Ecto neural progenitor cell (in vitro differentiated cells): ENCODE results near the gene HSPA1A.
A peak's percentile ranks its signal among the peaks of the same experiment; 100 is the strongest.
"Not testable (repeated sequence)": the region's sequence is repeated elsewhere in the genome, so short reads cannot be mapped to it uniquely, and the experiment has no call there.

Source experiments
- DNase-seq: peaks from one replicate; pipeline ENCODE4 v3.0.0-alpha.2; 2018; ENCODE audit warnings: low spot score

HSPA1A gene

DNA sequence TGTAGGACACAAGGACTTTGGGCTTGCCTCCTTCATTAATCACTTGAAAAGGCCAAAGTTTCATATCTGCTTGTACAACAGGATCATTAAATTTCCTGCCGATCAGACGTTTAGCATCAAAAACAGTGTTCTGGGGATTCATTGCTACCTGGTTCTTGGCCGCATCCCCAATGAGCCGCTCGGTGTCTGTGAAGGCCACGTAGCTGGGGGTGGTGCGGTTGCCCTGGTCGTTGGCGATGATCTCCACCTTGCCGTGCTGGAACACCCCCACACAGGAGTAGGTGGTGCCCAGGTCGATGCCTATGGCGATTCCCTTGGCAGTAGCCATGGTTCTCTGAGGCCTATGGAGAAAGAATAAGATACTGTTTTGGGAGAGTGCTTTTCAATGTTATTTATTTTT is 3.7 kb upstream of the HSPA1A start:
- DNase-seq: no peak

DNA sequence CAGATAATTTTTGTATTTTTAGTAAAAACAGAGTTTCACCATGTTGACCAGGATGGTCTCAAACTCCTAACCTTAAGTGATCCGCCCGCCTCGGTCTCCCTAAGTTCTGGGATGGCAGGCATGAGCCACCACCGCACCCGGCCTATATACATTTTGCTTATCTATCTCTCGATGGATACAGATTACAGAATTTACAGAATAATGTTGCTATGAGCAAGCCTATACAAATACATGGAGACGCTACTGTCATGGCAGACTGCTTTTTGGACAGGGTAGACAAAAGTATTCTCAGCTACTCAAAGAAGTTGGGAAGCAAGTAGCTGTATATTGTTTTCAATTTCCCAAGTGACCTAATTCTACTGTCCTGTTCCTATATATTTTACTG is 1.9 kb upstream of the HSPA1A start:
- DNase-seq: no peak

GRCh38 chr6:31814677-31815024 is 692 bp upstream of the HSPA1A start:
- DNase-seq: peak; percentile 89

DNA sequence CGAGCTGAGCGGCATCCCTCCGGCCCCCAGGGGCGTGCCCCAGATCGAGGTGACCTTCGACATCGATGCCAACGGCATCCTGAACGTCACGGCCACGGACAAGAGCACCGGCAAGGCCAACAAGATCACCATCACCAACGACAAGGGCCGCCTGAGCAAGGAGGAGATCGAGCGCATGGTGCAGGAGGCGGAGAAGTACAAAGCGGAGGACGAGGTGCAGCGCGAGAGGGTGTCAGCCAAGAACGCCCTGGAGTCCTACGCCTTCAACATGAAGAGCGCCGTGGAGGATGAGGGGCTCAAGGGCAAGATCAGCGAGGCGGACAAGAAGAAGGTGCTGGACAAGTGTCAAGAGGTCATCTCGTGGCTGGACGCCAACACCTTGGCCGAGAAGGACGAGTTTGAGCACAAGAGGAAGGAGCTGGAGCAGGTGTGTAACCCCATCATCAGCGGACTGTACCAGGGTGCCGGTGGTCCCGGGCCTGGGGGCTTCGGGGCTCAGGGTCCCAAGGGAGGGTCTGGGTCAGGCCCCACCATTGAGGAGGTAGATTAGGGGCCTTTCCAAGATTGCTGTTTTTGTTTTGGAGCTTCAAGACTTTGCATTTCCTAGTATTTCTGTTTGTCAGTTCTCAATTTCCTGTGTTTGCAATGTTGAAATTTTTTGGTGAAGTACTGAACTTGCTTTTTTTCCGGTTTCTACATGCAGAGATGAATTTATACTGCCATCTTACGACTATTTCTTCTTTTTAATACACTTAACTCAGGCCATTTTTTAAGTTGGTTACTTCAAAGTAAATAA is 2.0 kb downstream of the HSPA1A start:
- DNase-seq: not testable (repeated sequence)

- DNase-seq: not testable (repeated sequence)
Measured at GRCh38 chr6:31817929-31818511, 2.7 kb downstream of the HSPA1A start.

GRCh38 chr6:31819871-31820299 is 4.5 kb downstream of the HSPA1A start:
- DNase-seq: no peak

GRCh38 chr6:31820399-31820798 is 5.1 kb downstream of the HSPA1A start:
- not testable (repeated sequence) for DNase-seq

DNA sequence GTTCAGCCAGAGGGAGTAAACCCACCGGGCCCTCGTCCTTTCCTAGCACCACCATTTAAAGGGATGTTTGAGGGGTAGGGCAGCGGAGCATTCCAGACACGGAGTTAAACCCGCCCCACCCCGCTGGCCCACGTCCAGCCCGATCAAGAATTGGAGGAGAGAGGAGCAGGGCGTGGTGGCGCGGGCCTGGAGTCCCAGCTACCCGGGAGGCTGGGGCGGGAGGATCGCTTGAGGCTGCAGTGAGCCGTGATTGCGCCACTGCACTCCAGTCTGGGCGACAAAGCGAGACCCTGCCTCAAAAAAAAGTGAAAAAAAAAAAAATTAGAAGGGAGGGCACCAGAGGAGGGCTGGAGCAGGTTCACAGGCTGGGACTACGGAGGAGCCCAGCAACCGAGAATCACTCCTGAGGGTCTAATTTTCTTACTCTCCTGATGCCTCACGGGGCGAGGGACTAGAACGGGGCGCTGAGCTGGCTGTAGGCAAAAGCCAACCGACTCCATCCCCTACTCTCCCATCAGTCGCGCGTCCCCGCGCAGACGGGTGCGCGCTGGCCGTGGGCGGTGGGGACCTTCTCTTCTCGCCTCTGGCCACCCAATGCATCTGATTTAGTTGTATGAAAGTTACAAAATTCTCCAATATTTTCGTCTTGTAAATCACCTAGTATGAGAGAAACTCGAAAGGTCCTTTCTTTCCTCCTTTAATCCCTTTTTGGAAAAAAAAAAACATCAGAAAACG is 6.1 kb downstream of the HSPA1A start:
- peak; percentile 68 for DNase-seq

DNA sequence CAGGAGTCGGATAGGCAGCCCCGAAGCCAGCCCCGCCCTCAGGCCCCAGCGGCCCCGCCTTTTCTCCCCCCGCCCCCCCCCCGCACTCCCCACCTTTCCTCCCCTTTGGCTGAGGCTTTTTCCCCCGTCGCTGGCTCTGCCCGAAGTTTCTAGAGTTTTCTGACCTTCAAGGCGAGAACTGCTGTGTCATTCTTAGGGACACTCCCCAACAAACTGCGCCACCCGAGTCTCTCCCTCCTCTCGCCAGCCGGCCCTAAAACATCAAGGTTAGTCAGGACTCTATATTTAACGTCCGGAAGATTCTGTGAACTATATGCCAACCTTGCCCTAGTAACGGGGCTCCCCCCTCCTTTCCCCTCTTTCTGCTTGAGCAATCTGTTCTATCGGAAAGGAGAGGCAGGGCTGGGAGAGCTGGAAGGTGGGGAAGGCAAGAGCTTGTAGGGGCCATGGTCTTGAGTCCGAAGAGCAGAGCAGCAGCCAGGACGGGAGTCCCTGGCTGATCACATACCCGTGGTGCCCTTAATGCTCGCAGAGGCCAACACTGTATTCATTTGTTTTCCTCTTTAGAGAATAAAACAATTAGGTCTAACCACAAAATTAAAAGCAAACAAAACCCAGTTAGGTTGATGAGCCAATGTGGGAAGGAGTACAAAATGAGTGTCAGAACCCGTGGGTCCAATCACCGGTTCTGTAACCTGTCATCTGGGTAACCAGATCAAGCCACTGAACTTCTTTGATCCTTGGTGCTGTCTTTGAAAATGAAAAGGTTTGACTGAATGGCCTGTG is 6.9 kb downstream of the HSPA1A start:
- DNase-seq: peak; percentile 63

DNA sequence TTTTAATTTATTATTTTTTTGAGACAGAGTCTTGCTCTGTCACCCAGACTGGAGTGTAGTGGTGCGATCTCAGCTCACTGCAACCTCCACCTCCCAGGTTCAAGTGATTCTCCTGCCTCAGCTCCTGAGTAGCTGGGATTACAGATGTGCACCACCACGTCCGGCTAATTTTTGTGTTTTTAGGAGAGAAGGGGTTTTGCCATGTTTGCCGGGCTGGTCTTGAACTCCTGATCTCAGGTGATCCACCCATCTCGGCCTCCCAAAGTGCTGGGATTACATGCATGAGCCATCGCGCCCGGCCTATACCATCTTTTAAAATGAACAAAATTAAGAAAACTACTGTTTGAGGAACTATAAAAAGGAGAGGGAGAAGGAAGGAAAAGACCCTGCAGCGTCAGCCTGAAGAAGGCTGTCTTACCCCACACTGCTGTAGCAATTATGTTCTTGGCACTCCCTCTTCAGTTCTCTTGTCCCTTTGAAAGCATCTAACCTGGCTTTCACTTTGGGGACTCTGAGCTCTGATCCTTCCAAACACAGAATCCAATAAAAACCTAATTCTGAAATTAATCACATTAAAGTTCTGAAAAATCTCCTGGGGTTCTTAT is 8.4 kb downstream of the HSPA1A start:
- not testable (repeated sequence) for DNase-seq

DNA sequence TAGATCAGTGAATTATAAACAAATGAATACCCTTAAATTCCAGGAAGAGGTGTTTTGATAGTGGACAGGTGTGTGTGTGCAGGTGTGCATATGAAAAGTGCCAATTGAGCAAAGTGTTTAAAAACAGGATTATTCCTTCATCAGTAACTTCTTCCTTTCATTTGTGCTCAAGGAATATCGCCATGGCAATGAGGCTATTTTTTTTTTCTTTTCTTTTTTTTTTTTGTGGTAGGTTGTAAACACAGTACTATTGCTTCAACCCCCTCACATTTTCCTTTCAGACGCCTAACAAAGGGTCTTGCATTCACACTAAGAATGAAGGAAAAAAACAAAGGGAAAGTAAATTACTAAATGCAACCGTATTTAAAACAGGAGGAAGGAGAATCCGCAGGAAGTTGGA is 10.2 kb downstream of the HSPA1A start:
- DNase-seq: no peak

DNA sequence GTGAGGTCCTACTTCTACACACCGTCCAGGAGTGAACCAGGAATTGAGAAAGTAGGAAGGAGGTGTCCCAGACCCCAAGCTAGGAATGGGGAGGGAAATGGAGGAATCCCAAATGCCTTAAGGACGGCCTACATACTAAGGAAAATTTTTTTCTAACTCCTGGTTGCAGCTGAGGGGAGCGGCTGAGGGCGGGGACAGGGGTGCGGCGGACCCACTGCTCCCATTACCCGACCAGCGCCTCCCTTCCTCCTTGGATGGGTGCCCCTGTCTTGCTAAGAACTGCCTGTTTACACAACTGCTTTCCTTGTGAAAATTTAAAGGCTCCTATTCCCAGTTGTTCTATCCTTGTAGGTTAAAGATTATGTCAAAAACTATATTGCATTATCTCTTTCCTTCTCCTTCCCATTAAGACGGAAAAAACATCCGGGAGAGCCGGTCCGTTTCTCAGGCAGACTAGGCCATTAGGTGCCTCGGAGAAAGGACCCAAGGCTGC is 11.5 kb downstream of the HSPA1A start:
- DNase-seq: no peak

DNA sequence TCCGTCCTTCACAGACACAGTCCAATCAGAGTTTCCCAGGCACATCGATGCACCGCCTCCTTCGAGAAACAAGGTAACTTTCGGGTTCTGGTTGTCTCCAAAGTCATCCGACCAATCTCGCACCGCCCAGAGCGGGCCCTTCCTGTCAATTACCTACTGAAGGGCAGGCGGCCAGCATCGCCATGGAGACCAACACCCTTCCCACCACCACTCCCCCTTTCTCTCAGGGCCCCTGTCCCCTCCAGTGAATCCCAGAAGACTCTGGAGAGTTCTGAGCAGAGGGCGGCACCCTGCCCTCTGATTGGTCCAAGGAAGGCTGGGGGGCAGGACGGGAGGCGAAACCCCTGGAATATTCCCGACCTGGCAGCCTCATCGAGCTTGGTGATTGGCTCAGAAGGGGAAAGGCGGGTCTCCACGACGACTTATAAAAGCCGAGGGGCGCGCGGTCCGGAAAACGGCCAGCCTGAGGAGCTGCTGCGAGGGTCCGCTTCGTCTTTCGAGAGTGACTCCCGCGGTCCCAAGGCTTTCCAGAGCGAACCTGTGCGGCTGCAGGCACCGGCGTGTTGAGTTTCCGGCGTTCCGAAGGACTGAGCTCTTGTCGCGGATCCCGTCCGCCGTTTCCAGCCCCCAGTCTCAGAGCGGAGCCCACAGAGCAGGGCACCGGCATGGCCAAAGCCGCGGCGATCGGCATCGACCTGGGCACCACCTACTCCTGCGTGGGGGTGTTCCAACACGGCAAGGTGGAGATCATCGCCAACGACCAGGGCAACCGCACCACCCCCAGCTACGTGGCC is 12.1 kb downstream of the HSPA1A start, which contains the start of gene HSPA1B:
TSS of gene HSPA1B (plus strand) at position 453 of the 794 bp plus-strand sequence. CDS start at position 666, 213 bp downstream.
- DNase-seq: peak; percentile 98

DNA sequence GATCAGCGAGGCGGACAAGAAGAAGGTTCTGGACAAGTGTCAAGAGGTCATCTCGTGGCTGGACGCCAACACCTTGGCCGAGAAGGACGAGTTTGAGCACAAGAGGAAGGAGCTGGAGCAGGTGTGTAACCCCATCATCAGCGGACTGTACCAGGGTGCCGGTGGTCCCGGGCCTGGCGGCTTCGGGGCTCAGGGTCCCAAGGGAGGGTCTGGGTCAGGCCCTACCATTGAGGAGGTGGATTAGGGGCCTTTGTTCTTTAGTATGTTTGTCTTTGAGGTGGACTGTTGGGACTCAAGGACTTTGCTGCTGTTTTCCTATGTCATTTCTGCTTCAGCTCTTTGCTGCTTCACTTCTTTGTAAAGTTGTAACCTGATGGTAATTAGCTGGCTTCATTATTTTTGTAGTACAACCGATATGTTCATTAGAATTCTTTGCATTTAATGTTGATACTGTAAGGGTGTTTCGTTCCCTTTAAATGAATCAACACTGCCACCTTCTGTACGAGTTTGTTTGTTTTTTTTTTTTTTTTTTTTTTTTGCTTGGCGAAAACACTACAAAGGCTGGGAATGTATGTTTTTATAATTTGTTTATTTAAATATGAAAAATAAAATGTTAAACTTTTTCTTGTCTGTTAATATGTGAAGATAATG is 14.4 kb downstream of the HSPA1A start:
- DNase-seq: no peak

GRCh38 chr6:31830886-31831335 is 15.6 kb downstream of the HSPA1A start:
- no peak for DNase-seq

DNA sequence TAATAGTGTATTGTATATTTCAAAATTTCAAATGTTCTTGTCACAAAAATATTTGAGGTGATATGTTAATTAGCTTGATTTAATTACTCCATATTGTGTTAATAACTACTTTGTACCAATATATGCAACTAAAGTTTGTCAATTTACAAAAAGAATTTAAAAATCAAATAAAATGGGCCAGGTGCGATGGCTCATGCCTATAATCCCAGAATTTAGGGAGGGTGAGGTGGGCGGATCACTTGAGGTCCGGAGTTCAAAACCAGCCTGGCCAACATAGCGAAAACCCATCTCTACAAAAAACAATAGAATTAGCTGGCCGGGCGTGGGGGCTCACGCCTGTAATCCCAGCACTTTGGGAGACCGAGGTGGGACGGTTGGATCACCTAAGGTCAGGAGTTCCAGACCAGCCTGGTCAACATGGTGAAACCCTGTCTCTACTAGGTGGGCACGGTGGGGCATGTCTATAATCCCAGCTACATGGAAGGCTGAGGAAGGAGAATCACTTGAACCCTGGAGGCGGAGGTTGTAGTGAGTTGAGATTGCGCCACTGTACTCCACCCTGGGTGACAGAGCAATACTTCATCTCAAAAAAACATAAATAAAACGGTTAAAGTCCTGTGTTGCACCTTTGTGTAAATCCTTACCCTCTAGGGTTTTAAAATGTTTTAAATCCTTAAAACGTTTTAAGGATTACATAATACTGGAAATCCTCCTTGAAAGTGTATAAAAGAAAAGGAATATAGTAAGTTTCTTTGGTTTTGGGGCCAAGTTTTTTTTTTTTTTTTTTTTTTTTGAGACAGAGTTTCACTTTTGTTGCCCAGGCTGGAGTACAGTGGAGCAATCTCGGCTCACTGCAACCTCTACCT is 16.2 kb downstream of the HSPA1A start:
- DNase-seq: no peak

DNA sequence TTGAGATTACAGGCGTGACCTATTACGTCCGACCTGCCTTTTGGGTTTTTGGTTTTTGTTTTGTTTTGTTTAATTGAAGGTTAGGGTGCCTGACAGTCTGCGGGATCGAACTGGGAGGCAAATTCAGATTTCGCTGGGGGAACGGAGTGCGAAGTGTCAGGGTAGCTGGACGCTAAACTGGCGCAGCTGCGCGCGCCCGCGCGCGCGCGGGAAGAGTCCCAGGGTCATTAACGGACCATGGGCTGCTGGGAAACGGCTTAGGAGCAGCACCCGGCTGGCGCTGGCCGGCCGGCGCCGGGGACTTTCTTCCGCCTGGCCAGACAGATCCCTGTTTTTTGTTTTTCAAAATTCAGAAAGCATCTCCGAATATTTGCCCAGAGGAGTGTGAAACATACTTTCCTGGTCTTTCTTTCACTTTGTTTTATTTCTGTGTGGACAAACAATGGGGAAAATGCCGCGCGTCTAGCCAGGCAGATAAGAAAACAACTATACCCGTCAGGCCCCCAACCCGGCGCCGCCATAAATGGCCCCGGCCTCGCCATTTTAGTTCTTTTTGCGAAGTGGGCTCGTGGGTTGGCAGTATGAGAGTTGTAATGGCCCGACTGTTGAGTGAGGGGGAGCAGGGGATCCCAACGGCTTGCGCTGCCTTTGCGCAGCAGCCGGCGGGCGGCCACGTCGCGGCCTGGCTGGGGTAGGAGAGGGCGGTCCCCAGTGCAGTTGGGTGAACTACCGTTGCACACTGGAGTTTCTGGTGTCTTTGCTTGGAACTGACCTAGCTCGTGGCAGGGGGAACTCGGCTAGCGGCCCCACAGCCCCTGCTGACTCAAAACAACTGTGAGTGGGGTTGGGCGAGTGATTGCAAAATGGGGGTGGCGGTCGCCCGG is 19.3 kb downstream of the HSPA1A start:
- DNase-seq: peak; percentile 88

DNA sequence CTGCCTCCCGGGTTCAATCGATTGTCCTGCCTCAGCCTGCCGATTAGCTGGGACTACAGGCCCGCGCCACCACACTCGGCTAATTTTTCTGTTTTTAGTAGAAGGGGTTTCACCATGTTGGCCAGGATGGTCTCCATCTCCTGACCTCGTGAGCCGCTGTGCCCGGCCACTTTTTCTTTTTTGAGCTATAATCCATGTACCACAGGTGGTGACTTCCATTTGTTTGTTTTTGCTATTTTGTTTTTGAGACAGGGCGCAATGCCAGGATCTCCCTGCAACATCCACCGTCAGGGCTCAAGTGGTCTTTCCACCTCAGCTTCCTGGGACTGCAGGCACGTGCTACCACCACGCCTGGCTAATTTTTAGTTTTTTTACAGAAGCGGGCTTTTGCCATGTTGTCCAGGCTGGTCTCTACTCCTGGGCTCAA is 20.7 kb downstream of the HSPA1A start:
- DNase-seq: no peak
